HG03060 (cell line): ENCODE measurements around the gene C2orf68.
"Not testable (repeated sequence)": the region's sequence is repeated elsewhere in the genome, so short reads cannot be mapped to it uniquely, and the experiment has no call there.

Experiments used
- ATAC-seq: cut with Tn5 transposase; IDR thresholded peaks from one replicate; pipeline ENCODE4 v1.9.1; 2021; ENCODE audit warnings: low read depth, moderate number of reproducible peaks; ENCODE audit not compliant: unreplicated experiment

Gene C2orf68

GRCh38 chr2:85635011-85635410 lies 23.1 kb upstream of the C2orf68 start:
- ATAC-seq, result no peak

- ATAC-seq, result no peak
Measured at GRCh38 chr2:85631316-85631715, 19.4 kb upstream of the C2orf68 start.

- no peak for ATAC-seq
Measured at GRCh38 chr2:85628658-85629057, 16.8 kb upstream of the C2orf68 start.

- no peak for ATAC-seq
Measured at GRCh38 chr2:85623991-85624390, 12.1 kb upstream of the C2orf68 start.

- ATAC-seq, result no peak
Measured at GRCh38 chr2:85621338-85621737, 9.5 kb upstream of the C2orf68 start.

- ATAC-seq, result no peak
Measured at GRCh38 chr2:85619617-85620016, 7.8 kb upstream of the C2orf68 start.

- not testable (repeated sequence) for ATAC-seq
Measured at GRCh38 chr2:85617723-85618122, 5.9 kb upstream of the C2orf68 start.

GRCh38 chr2:85615413-85615728 lies 3.5 kb upstream of the C2orf68 start:
- ATAC-seq, result no peak

- ATAC-seq, result not testable (repeated sequence)
Measured at GRCh38 chr2:85614757-85615156, 2.9 kb upstream of the C2orf68 start.

GRCh38 chr2:85613717-85614515 lies 2.0 kb upstream of the C2orf68 start:
- ATAC-seq, result no peak

GRCh38 chr2:85611217-85611704 lies 605 bp downstream of the C2orf68 start:
- ATAC-seq, result no peak

GRCh38 chr2:85607268-85608215 lies 4.3 kb downstream of the C2orf68 start:
- no peak for ATAC-seq

- ATAC-seq, result no peak
Measured at GRCh38 chr2:85606116-85606455, 5.8 kb downstream of the C2orf68 start.

GRCh38 chr2:85605406-85606115 lies 6.3 kb downstream of the C2orf68 start:
- no peak for ATAC-seq

GRCh38 chr2:85604568-85605339 lies 7.1 kb downstream of the C2orf68 start:
- no peak for ATAC-seq

GRCh38 chr2:85604133-85604444 lies 7.8 kb downstream of the C2orf68 start:
- not testable (repeated sequence) for ATAC-seq

GRCh38 chr2:85602476-85603234 lies 9.2 kb downstream of the C2orf68 start, which contains the start of gene TMEM150A:
Gene TMEM150A (minus strand): TSS chr2:85602698. CDS start chr2:85601948, 750 bp downstream.
- peak; percentile 57 for ATAC-seq

GRCh38 chr2:85601771-85602475 lies 9.9 kb downstream of the C2orf68 start:
- ATAC-seq, result peak; percentile 29
